ENCODE data around the gene ELF2.
"Not testable (repeated sequence)": the region's sequence is repeated elsewhere in the genome, so short reads cannot be mapped to it uniquely, and the experiment has no call there.

The ELF2 gene

DNA sequence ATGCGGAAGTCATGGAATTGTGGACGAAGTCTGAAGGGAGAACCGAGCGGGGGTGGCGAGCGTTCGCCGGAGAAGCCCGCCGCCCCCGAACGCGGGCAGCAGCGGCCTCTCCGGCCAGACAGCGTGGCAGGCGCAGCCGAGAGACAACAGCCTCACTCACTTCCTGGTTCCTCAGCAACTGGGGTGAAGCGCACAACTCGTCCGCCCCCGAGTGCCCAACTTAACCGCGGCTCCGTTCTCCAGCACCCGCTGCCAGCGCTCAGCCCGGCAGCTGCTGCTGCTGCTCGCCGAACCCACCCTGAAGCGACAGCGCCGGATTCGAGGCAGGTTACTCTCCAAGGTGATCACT, 93.4 kb downstream of the ELF2 start:
- DNase-seq (ENCODE audit: insufficient read length, low spot score) (peak; percentile 43), FAIRE-seq (peak; percentile 54)

DNA sequence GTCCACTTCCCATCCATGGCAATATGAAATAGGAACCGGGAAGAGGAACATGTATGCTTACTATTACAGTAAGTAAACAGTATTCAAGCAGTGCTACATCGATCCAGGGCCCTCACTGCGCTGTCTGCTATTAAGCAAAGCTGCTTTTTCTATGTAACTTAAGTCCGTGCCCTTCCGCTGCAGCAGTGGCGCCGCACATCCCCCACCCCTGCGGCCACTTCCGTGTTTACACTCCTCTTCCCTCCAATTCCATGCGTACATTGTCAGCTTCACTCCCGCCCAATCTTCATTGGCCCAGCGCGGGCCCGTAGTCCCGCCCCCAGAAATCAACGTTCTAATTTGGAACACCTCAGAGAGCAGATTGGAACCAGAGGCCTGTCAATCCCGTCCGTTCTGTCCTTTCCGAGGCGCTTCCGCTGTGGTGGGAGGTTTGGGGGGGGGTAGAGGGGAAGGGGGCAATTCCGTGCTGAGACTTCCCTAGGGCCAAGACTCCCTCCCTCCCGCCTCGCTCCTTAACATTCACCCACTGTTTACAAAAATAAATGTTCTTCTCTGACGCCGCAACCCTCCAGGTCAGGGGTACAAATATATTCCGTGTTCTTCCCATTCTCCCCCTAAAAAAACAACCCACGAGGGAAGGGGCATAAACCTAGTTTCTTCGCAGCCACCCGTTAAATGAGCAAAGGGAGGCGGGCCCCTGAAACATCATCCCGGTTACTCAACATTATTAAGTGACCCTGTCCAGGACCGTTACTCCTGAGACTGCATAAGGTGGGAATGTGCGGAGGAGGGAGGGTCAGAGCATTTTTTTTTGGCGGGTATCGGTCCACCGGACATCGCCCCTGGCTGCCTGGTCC, 94.0 kb downstream of the ELF2 start:
- peak; percentile 94 for FAIRE-seq
- DNase-seq (ENCODE audit: insufficient read length, low spot score): peak; percentile 95

DNA sequence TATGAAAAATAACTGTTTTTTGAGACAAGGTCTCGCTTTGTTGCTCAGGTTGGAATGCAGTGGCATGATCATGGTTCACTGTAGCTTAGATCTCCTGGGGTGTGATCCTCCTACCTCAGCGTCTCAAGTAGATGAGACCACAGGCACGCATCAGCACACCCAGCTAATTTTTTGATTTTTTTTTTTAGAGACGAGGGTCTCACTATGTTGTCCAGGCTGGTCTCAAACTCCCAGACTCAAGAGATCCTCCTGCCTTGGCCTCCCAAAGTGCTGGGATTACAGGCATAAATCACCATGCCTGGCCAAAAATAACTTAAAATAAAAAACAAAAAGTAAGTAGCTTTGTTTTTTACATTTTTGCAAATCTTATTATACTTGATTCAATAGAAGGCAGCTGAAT, 98.1 kb downstream of the ELF2 start:
- DNase-seq (ENCODE audit: insufficient read length, low spot score) (no peak), FAIRE-seq (no peak)

DNA sequence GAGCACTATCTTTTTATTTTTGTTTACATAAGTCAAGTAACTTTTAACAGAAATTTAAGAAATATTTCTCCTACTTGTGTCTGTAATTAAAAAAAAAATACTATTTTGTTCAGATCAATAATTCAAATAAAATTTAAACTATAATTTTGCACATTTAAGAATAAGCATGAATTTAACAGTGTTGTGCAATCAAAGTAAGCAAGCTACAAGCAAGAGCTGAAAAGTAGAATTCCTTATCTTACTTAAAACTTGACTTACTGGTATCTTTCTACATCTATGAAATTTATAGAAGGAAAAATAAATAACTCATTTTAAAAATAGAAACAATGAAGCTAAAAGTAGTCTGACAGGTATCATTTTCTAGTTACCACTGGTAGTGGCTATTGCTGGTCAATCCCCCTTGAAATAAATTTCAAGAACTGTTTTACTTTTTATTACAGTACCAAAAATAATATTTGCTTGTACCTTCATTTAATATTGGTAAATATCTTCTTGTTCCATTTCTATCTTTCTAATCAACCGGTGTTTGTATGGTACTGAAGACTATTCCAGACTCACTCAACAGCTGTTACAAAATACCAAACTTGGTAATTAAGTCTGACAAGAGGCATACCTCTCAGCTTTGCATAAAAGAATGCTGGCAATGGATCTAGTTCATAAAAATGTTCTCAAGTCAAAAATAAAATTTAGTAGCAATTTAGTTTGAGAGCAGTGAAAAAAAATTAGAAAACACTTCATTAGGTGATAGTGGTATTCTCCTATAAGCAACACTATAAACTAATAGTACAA, 99.3 kb downstream of the ELF2 start:
- DNase-seq (ENCODE audit: insufficient read length, low spot score) (no peak), FAIRE-seq (no peak)

DNA sequence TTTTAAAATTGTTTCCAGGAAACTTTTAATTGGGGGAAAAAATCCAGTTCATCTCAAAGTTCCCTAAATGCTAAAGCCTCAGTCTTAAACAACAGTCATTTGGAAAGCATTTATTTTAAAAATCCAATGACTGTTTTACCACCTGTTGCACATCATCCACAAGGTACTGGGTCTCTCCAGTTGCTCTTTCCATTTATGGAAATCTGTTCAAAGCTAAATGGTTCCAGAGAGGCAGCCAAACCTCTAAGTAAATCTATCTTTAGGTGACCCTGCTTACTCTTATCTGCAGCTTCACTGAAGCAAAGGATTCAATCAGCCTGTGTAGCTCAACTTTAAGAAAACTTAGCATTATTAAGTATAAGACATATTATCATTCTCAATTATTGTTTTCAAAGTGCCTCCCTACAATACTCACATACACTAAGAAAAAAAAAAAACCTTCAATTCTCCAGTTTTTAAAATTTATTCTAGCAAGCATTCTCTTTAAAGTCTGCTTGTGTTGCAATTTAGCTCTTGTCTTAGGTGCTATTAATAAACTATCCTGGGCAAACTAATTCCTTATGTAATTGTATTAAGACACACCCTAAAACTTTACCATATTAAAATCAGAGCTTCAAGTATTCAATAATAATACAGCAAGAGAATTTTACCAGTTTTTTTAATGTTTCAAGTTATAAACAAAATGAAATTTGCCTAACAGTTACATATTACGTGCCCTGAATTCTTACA, 100.8 kb downstream of the ELF2 start:
- DNase-seq (ENCODE audit: insufficient read length, low spot score) (no peak), FAIRE-seq (no peak)

DNA sequence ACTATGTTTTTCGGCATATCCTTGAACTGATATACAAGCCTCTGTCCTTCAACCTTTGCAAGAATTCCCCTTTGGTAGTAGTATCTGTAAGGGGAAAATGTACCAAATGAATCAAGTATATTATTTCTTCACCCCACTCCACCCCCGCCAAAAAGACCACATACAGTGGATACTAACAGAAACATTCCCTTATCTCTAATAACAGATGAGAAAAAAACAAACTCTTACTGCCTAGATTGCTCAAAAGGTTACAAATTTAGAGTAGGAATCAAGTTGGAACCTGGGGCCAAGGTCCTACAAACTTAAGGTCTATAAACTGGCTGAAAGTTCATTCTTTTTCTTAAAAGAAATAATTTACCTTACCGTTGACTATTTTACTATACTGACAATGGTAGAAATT, 116.4 kb downstream of the ELF2 start:
- DNase-seq (ENCODE audit: insufficient read length, low spot score) (no peak), FAIRE-seq (no peak)

DNA sequence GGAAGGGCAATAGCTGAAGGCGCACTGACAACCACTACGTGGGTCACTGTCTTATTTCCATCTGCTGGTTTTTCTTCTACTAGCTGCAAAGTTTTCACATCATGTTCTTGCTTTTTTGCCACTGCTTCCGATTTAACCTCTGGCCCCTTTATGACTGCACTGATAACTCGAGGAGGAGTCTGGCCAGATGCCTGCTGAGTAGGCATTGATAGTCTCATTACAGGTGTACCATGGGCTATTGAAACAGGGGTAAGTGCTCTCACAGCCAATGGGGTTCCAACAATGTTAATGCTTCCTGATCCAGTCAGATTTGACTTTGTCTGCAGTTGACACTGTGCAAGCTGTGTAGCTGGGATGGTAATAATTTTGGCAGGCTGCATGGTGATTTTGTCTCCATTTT, 118.0 kb downstream of the ELF2 start:
- not testable (repeated sequence) for DNase-seq (ENCODE audit: insufficient read length, low spot score); FAIRE-seq

DNA sequence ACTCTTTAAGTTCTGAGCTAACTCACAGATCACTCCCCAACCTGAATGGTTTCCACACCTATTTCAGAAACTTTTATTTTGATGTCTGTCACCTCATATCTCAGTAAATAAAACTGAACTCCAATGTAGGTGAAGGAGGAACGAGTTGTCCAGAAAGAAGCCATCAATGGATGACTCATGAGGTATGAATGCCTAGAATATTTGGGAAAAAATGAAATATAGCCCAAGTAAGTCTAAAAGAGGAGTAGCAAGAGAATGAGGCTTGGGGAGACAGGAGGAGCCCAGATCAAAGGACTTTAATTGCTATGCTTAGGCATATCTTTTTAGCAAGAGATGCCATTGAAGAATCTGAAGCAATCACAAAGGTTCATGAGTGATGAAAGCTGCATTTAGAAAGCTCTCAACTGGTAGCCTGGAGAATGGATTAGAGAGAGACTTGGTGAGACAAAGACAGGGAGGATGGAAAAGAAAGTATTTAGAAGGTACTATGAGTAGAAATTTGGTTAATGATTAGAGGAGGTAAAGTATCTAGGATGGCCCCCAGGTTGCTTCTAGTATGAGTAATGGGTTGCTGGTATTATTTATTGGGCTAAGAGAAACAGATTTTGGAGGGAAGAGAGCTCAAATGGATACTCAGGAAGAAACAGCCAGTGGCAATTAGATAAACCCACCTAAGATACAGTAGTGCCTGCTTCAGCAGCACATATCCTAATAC, 122.1 kb downstream of the ELF2 start:
- DNase-seq (ENCODE audit: insufficient read length, low spot score) (no peak), FAIRE-seq (no peak)

DNA sequence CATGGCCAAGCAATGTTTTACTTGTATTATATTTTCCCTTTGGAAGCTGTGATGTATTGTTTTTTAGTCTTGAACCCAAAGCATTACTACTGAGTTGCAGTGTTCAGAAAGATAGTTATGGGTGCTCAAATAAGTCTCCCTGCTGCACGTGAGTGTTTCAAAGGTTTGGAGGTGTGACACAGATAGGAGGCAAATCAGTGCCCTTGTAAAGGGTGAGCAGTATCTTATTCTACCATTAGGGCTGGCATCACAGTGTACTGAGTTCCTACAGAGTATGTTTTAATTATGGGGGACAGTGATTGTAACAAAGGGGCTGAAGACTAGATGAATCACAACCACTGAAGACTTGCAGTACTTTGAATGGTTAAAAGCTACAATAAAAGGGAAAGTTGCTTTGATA, 123.1 kb downstream of the ELF2 start:
- FAIRE-seq (no peak), DNase-seq (ENCODE audit: insufficient read length, low spot score) (no peak)

DNA sequence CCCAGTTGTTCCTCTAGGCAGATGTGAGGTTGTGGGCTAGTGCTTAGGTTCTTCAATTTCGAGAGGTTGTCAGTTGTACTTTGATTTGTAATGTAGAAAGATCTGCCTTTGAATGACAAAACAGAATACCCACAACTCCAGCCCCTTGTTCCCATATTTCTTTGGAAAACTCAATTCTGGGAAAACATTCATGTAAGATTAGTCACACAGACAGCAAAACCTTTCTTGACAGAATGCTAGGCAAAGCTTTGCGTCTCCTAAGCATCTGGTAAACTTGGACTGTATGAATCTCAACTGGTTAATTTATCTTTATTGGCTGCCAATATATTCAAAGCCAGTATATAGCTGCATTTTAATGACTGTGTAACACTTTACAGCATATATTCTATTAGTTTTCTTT, 126.6 kb downstream of the ELF2 start:
- no peak for FAIRE-seq
- no peak for DNase-seq (ENCODE audit: insufficient read length, low spot score)

DNA sequence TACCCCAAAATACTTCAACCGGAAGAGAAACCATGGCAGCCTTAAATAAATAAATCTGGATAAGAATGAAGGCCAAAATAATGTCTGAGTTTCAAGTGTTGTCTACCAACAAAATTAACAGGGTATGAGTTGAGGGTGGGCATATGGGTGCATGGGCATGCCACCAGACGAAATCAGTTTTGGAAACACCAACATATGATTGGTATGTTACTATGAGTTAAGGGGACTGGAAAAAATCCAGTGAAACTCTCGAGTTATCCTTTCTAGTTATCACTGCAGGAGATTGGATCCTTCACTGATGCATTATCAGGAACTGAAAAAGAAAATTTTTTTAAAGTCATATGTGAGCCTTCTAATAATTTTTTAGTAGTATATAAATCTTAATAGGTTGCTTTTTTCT, 129.0 kb downstream of the ELF2 start:
- DNase-seq (ENCODE audit: insufficient read length, low spot score): no peak
- no peak for FAIRE-seq

DNA sequence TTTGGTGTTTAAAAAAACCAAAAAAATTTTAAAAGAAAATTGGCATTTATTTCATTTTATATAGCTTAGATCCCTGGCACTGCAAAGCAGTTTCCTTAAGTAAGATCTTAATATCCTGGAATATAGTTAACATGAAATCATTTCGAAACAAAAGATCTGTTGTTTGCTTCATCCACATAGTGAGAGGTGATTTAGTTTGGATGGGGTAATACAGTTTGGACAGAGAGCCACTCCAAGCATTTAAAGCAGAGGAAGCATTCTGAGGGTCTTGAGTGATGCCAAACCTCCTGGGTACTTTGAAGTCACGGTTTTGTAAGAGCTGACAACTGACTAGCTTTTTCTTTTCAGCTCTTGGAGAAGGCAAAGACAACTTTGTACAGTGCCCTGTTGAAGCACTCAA, 132.7 kb downstream of the ELF2 start:
- DNase-seq (ENCODE audit: insufficient read length, low spot score) (no peak), FAIRE-seq (no peak)

DNA sequence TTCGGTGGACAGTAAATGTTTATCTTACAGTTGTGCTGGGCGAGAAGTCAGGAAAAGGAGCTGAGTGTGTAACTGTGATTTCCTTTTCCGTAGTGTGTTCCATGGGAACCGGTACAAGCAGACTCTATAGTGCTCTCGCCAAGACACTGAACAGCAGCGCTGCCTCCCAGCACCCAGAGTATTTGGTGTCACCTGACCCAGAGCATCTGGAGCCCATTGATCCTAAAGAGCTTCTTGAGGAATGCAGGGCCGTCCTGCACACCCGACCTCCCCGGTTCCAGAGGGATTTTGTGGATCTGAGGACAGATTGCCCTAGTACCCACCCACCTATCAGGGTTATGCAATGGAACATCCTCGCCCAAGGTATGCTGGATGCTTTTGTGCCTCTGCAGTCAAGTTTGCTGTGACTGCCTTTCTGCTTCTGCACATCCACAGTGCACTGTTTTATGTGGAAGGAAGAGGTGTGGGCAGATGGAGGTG, 134.0 kb downstream of the ELF2 start:
- FAIRE-seq: no peak
- DNase-seq (ENCODE audit: insufficient read length, low spot score): no peak

DNA sequence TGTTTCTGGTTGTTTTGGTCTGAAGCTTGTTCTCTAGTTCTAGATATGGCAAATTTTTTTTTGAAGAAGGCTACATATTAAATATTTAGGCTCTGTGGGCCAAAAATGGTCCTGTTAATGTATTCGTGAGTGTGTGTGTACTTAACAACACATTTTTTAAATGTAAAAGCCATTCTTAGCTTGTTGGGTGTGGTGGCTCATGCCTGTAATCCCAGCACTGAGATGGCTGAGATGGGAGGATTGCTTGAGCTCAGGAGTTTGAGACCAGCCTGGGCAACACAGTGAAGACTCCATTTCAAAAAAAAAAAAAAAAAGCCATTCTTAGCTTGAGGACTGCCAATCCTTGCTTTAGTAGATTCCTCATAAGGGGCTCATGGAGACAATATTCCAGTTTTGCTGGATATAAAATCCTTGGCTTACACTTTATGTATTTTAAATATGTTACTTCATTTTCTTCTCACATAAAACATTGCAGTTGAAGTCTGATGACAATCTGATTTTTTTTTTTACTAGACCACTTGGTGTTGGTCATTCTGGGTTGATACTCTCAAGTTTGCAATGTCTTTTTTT, 138.1 kb downstream of the ELF2 start:
- FAIRE-seq (no peak), DNase-seq (ENCODE audit: insufficient read length, low spot score) (no peak)

DNA sequence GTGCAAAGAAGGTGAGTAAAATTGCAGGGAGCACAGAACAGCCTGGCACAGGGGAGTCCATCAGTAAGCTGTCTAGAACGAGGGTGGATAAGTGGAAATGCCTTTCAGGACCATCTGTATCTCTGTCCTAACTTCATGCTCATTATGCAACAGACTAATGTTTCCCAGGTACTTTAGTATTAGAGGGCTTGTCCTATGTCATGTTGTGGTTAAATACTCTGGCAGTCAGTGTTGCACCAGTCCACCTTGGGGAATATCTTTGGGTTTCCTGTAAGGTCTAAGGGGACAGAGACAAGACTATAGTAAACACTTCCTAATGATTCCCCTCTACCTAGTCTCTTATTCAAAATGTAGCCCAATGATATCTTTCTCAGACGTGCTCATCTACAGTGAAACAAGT, 140.1 kb downstream of the ELF2 start:
- no peak for DNase-seq (ENCODE audit: insufficient read length, low spot score)
- no peak for FAIRE-seq

DNA sequence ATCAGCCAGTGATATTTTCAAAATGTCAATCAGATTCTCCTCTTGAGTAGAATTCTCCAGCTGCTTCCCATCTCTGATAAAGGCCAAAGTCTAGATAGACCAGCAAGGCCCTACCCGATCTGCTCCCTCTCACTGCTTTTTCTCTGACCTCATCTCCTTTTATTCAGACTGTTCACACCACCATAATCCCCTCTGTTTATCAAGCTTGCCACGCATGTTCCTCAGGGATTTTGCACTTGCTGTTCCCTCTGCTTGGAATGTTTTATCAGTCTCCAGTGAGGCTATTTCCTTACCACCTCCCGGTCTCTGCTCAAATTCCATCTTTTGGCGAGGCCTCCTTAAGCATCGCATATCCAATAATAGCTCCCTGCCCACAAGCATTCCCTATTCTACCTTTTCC, 141.4 kb downstream of the ELF2 start:
- DNase-seq (ENCODE audit: insufficient read length, low spot score): no peak
- FAIRE-seq: no peak

DNA sequence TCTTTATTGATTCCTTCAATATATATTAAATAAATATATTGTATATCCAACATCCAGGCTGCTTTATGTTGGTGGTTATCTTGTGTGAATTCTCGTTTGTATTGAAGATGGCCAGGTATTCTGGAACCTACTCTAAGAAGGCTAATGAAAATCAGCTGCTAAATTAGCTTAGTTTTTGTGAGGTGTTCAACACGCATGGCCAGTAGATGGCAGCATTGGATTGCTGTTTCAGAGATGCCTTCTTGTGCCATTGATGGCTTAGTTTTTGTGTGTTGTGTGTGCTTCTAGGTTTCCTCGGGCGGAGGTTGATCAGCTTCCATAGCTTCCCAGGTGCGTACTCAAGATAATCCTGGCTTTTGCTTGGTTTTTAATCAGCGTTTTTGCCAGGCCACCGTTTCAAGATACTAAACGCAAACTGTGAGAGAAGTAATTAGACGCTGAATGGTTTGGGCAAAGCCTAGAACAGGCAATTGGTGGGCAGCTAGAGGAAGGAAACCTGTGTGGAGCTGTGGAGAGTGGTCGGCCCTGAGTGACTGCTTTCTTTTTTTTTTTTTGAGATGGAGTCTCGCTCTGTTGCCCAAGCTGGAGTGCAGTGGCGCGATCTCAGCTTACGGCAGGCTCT, 146.3 kb downstream of the ELF2 start:
- peak; percentile 67 for DNase-seq (ENCODE audit: insufficient read length, low spot score)
- FAIRE-seq: no peak

DNA sequence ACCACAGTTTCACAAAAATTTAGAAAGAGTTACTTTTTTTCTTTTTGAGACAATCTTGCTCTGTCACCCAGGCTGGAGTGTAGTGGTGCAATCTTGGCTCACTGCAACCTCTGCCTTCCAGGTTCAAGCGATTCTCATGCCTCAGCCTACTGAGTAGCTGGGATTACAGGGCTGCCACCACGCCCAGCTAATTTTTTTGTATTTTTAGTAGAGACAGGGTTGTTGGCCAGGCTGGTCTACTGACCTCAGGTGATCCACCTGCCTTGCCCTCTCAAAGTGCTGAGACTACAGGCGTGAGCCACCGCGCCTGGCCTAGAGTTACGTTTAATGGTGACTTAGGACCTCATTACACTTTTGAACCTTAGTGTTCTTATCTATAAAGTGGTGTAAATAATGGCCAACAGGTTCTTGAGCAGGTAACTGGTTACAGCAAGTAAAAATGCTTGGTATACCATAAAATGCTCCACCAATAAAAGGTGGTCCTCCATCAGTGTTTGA, 147.1 kb downstream of the ELF2 start:
- not testable (repeated sequence) for DNase-seq (ENCODE audit: insufficient read length, low spot score); FAIRE-seq

DNA sequence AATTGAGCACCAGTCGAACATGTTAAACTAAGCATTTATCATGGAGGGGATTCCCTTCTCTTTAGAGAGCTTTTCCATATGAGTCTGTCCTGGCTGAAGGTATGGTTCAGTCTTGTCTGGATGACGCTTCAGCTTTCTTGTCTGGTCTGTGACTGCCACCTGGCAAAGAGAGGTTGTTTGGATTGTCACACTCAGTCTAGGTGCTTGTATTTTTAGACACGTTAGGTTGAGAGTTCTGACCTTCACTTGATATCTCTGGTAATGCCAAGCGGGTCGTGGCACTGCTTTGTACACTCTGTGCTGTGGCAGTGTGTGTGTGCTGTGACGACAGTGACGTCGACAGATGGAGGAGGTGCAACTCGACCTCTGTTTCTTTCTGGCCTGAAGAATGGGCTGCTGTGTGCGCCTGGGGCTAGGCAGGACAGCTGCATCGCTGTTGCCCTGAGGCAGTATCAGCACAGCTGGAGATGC, 148.8 kb downstream of the ELF2 start:
- no peak for DNase-seq (ENCODE audit: insufficient read length, low spot score)
- FAIRE-seq: no peak

DNA sequence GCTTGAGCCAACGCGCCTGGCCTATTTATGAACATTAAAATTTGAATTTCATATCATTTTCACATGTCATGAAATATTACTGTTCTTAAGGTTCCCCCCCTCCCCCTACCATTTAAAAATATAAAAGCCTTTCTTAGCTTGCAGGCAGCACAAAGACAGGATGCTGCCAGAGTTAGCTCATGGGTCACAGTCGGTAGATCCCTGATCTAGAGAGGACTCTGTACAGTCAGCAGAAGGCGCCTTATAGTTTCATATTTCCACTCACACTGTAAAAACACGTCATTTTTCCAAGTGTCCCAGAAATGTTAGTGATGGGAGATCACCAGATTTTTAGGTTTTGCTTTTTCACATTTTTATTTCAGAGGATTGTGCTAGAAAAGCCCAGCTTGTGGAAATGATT, 149.2 kb downstream of the ELF2 start:
- DNase-seq (ENCODE audit: insufficient read length, low spot score) (no peak), FAIRE-seq (no peak)
